Osteocyte (in vitro differentiated cells): ENCODE data around the gene SCMH1. TPM values are rescaled to one million over a fixed set of nuclear protein-coding genes. Genes with fewer than 3 reads are reported as not detected.

Experiments used
- DNase-seq: peaks from one replicate; pipeline ENCODE4 v3.0.0; 2021; ENCODE audit warnings: mixed read lengths; ENCODE audit not compliant: unreplicated experiment; ENCODE audit errors: extremely low spot score
- H3K27ac Mint-ChIP-seq: one replicate; pipeline ENCODE4 v1.8.0; 2021; ENCODE audit warnings: mild to moderate bottlenecking, mixed read lengths; ENCODE audit not compliant: unreplicated experiment
- H3K27me3 Mint-ChIP-seq: one replicate; pipeline ENCODE4 v1.8.0; 2021; ENCODE audit warnings: mixed read lengths; ENCODE audit not compliant: unreplicated experiment
- H3K36me3 Mint-ChIP-seq: one replicate; pipeline ENCODE4 v1.8.0; 2021; ENCODE audit warnings: mixed read lengths; ENCODE audit not compliant: unreplicated experiment
- H3K4me1 Mint-ChIP-seq: one replicate; pipeline ENCODE4 v1.8.0; 2021; ENCODE audit warnings: mixed read lengths; ENCODE audit not compliant: unreplicated experiment
- H3K4me3 Mint-ChIP-seq: one replicate; pipeline ENCODE4 v1.8.0; 2021; ENCODE audit warnings: mild to moderate bottlenecking, moderate library complexity, mixed read lengths; ENCODE audit not compliant: unreplicated experiment
- H3K9me3 Mint-ChIP-seq: one replicate; pipeline ENCODE4 v1.8.0; 2021; ENCODE audit warnings: mixed read lengths; ENCODE audit not compliant: unreplicated experiment
- total RNA-seq: library from RNA; stranded (reverse); gene quantifications from 2 replicates; pipeline ENCODE4 v1.2.1, GENCODE V29; 2021
- TF ChIP-seq, protein P1 (sequence below): fragments of 200-600 bp; sonication (generic); IDR thresholded peaks from 2 replicates; pipeline ENCODE4 v1.5.0; 2021; ENCODE audit warnings: antibody characterized with exemption, mild to moderate bottlenecking, moderate library complexity

The SCMH1 gene
- total RNA-seq, 1 donor from 2014 or later = 37.5 TPM

- Mint-ChIP-seq H3K27ac (peak overlapping the region; percentile 77), H3K27me3 (no peaks in the 10 kb centered on the region), H3K9me3 (no peaks in the 10 kb centered on the region), H3K36me3 (peaks cover 8% of the 10 kb centered on the region), H3K4me3 (no peak overlapping the region), H3K4me1 (peaks cover 29% of the 10 kb centered on the region)
- peak; percentile 88 for DNase-seq
- TF ChIP-seq, protein P1, sequence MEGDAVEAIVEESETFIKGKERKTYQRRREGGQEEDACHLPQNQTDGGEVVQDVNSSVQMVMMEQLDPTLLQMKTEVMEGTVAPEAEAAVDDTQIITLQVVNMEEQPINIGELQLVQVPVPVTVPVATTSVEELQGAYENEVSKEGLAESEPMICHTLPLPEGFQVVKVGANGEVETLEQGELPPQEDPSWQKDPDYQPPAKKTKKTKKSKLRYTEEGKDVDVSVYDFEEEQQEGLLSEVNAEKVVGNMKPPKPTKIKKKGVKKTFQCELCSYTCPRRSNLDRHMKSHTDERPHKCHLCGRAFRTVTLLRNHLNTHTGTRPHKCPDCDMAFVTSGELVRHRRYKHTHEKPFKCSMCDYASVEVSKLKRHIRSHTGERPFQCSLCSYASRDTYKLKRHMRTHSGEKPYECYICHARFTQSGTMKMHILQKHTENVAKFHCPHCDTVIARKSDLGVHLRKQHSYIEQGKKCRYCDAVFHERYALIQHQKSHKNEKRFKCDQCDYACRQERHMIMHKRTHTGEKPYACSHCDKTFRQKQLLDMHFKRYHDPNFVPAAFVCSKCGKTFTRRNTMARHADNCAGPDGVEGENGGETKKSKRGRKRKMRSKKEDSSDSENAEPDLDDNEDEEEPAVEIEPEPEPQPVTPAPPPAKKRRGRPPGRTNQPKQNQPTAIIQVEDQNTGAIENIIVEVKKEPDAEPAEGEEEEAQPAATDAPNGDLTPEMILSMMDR = no peak
Measured at GRCh38 chr1:41101950-41102607, 140.0 kb downstream of the SCMH1 start.

DNA sequence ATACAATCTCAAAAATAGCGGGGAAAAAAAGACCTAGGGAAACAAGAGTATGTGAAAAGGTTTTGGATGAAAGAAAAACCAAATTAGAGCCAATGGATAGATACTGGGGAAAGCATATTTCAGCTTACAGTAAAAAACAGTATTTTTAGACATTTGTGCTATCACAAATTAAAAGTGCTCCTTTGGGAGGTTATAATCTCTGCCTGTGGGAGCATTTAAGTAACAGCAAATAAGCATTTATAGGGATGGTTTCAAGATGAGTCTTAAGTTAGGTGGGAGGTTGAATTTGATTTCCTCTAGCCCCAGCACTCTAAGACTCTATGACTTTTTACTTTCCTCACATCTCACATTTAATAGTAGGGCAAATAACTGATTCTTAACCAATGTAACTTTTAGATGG, 141.0 kb downstream of the SCMH1 start:
- TF ChIP-seq, protein P1 = no peak
- peaks cover 2% of the 10 kb centered on the region for H3K36me3 Mint-ChIP-seq
- no peak overlapping the region for H3K4me3 Mint-ChIP-seq
- H3K9me3 Mint-ChIP-seq = no peaks in the 10 kb centered on the region
- no peaks in the 10 kb centered on the region for H3K27me3 Mint-ChIP-seq
- peak overlapping the region; percentile 20 for H3K27ac Mint-ChIP-seq
- peaks cover 29% of the 10 kb centered on the region for H3K4me1 Mint-ChIP-seq
- DNase-seq = no peak

- no peaks in the 10 kb centered on the region for H3K9me3 Mint-ChIP-seq
- H3K4me1 Mint-ChIP-seq = peaks cover 29% of the 10 kb centered on the region
- peaks cover 2% of the 10 kb centered on the region for H3K36me3 Mint-ChIP-seq
- H3K27me3 Mint-ChIP-seq = no peaks in the 10 kb centered on the region
- H3K27ac Mint-ChIP-seq = no peak overlapping the region
- H3K4me3 Mint-ChIP-seq = no peak overlapping the region
- DNase-seq = no peak
- TF ChIP-seq, protein P1 = no peak
Measured at GRCh38 chr1:41100170-41100569, 141.9 kb downstream of the SCMH1 start.

DNA sequence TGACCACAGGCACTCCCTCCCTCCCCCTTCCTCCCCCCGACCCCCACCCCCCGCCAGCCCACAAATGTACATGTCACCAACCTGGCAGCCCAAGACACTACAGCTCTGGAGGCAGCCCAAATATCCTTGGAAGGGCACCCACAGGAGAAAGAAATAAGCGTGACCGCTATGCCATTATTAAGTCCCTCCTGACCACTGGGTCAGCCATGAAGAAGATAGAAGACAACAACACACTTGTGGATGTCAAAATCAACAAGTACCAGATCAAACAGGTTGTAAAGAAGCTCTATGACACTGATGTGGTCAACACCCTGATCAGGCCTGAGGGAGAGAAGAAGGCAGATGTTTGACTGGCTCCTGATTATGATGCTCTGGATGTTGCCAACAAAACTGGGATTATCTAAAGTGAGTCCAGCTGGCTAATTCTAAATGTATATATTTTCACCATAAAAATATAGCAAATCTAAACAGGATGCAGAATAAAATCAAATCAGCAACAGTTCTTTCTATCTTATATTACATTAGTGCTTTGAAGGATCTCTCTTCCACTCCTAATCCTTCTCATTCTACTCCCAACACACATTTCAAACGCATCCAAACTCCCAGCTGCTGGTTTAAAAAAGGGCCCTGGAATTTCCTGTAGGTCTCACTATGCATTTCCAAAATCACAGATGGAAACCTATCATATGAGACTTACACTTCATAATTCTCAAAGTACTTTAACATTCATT, 143.2 kb downstream of the SCMH1 start:
- Mint-ChIP-seq H3K4me1 (peaks cover 28% of the 10 kb centered on the region), H3K27me3 (no peaks in the 10 kb centered on the region), H3K4me3 (no peak overlapping the region), H3K9me3 (no peaks in the 10 kb centered on the region), H3K27ac (no peak overlapping the region), H3K36me3 (peaks cover 2% of the 10 kb centered on the region)
- no peak for DNase-seq
- TF ChIP-seq, protein P1 = no peak

DNA sequence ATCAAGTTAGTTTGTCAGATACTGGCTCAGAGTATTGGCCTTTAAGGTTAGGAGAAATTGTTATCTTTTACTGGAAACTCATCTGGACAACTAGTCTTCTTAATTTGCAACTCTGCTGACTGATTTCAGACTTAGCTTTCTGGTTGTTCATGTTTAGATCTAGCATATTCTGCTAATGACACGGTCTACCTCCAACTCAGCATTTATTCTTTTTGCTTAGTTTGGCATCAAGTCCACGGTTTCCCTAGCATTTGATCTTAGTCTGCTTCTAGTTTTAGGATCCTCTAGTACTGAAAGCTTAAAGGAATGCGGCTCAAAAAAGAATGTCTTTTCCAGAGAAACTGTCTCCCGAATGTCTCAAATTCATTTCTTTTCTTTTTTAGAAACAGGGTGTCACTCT, 145.0 kb downstream of the SCMH1 start:
- Mint-ChIP-seq H3K27me3 (no peaks in the 10 kb centered on the region), H3K9me3 (no peaks in the 10 kb centered on the region), H3K36me3 (peaks cover 4% of the 10 kb centered on the region), H3K4me3 (no peak overlapping the region), H3K27ac (no peak overlapping the region), H3K4me1 (peaks cover 15% of the 10 kb centered on the region)
- DNase-seq = no peak
- TF ChIP-seq, protein P1 = no peak
